ENCODE results near the gene KIRREL3.

- no peak for TF ChIP-seq EP300 (IDR thresholded peaks at IDR 0.05; ENCODE audit: borderline replicate concordance in 1 of 2, low read depth in 2 of 2, low read length in 2 of 2)
- TF ChIP-seq CTCF (IDR thresholded peaks at IDR 0.05; ENCODE audit: control extremely low read depth in 1 of 3, insufficient read depth in 1 of 3, low read depth in 1 of 3, low read length in 3 of 3) = no peak
- TF ChIP-seq PHF8 (conservative IDR thresholded peaks at IDR 0.05; ENCODE audit: low read depth, low read length) = no peak
- TF ChIP-seq JUN (IDR thresholded peaks at IDR 0.05; ENCODE audit: low read depth, low read length) = no peak
- no peak for TF ChIP-seq SP1 (IDR thresholded peaks at IDR 0.05; ENCODE audit: low read depth, low read length)
- no peak for TF ChIP-seq SIN3A (conservative IDR thresholded peaks at IDR 0.05 in 1 of 2, IDR thresholded peaks at IDR 0.05 in 1 of 2; ENCODE audit: low read depth in 1 of 2, low read length in 2 of 2)
- TF ChIP-seq RBBP5 (IDR thresholded peaks at IDR 0.05; ENCODE audit: borderline replicate concordance, low read depth, low read length) = no peak
Measured at GRCh38 chr11:126896025-126896424, 104.5 kb downstream of the KIRREL3 start.

Data from H1 (cell line).